HG03060 (cell line): Measurements from ENCODE around the gene VIM.

Source experiments
- ATAC-seq: cut with Tn5 transposase; IDR thresholded peaks from one replicate; pipeline ENCODE4 v1.9.1; 2021; ENCODE audit warnings: low read depth, moderate number of reproducible peaks; ENCODE audit not compliant: unreplicated experiment

The VIM gene

GRCh38 chr10:17209302-17209701 is 18.7 kb upstream of the VIM start:
- no peak for ATAC-seq

- no peak for ATAC-seq
Measured at GRCh38 chr10:17209881-17210280, 18.2 kb upstream of the VIM start.

- ATAC-seq: no peak
Measured at GRCh38 chr10:17210361-17210760, 17.7 kb upstream of the VIM start.

GRCh38 chr10:17212802-17213221 is 15.2 kb upstream of the VIM start:
- no peak for ATAC-seq

- no peak for ATAC-seq
Measured at GRCh38 chr10:17213646-17214349, 14.2 kb upstream of the VIM start.

- ATAC-seq: no peak
Measured at GRCh38 chr10:17214526-17214925, 13.5 kb upstream of the VIM start.

- no peak for ATAC-seq
Measured at GRCh38 chr10:17214971-17215781, 12.9 kb upstream of the VIM start.

GRCh38 chr10:17215782-17216122 is 12.3 kb upstream of the VIM start:
- ATAC-seq: no peak

GRCh38 chr10:17216217-17216900 is 11.7 kb upstream of the VIM start:
- ATAC-seq: peak; percentile 100

GRCh38 chr10:17216901-17217395 is 11.1 kb upstream of the VIM start:
- no peak for ATAC-seq

- no peak for ATAC-seq
Measured at GRCh38 chr10:17217631-17218232, 10.3 kb upstream of the VIM start.

- ATAC-seq: no peak
Measured at GRCh38 chr10:17219024-17219423, 9.0 kb upstream of the VIM start.

GRCh38 chr10:17220652-17221100 is 7.4 kb upstream of the VIM start:
- ATAC-seq: no peak

- no peak for ATAC-seq
Measured at GRCh38 chr10:17222329-17222728, 5.7 kb upstream of the VIM start.

GRCh38 chr10:17225808-17226207 is 2.2 kb upstream of the VIM start:
- no peak for ATAC-seq

- no peak for ATAC-seq
Measured at GRCh38 chr10:17226891-17227303, 1.1 kb upstream of the VIM start.

- peak; percentile 24 for ATAC-seq
Measured at GRCh38 chr10:17227367-17228090, 512 bp upstream of the VIM start.

GRCh38 chr10:17229016-17229716 is 1.1 kb downstream of the VIM start:
- ATAC-seq: no peak

GRCh38 chr10:17229717-17229966 is 1.6 kb downstream of the VIM start:
- no peak for ATAC-seq
